ENCODE data around the gene PIN1. TPM values are rescaled to one million over a fixed set of nuclear protein-coding genes. Genes with fewer than 3 reads are reported as not detected.
A peak's percentile ranks its signal among the peaks of the same experiment; 100 is the strongest.
"Not testable (repeated sequence)": the region's sequence is repeated elsewhere in the genome, so short reads cannot be mapped to it uniquely, and the experiment has no call there.

Gene PIN1
- total RNA-seq, 1 donor from 2014 or later, result 109 TPM

DNA sequence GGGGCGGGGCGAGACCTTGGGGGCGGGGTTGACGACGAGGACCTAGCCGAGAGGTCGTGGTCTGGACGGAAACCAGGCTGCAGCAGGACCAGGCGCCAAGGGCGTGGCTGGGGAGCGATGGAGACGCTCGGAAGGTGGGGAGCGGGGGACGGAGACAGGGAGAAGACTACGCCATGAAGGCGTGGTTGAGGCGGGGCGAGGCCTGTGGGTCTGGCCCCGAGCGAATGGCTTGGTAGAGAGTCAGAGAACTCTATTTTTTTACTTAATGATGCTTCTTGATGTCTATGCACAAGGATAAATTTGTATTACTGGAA, 15.6 kb upstream of the PIN1 start:
- Mint-ChIP-seq H3K27me3 (ENCODE audit: low read depth, unreplicated experiment) (no peaks in the 10 kb centered on the region), H3K9me3 (ENCODE audit: unreplicated experiment) (no peaks in the 10 kb centered on the region), H3K4me3 (ENCODE audit: unreplicated experiment) (peak overlapping the region; percentile 94), H3K36me3 (ENCODE audit: low read depth, unreplicated experiment) (peaks cover 18% of the 10 kb centered on the region), H3K27ac (ENCODE audit: unreplicated experiment) (peak overlapping the region; percentile 88), H3K4me1 (ENCODE audit: low read depth, unreplicated experiment) (peaks cover 13% of the 10 kb centered on the region)
- FAIRE-seq (no peak), DNase-seq (ENCODE audit: low read depth) (no peak)
- peak overlapping the region; percentile 81 for H2AFZ ChIP-seq (ENCODE audit: low read depth, low read length)
- no peak overlapping the region for H3K27ac ChIP-seq (ENCODE audit: low read depth, low read length)
- H3K4me3 ChIP-seq (ENCODE audit: insufficient read depth, low read depth, low read length), result peak overlapping the region; percentile 48
- peaks cover 8% of the 10 kb centered on the region for H3K4me1 ChIP-seq (ENCODE audit: insufficient read depth, low read length)
- peaks cover 42% of the 10 kb centered on the region for H3K79me2 ChIP-seq (ENCODE audit: insufficient read depth, low read length)
- H4K20me1 ChIP-seq (ENCODE audit: insufficient read depth, low read length), result peaks cover 23% of the 10 kb centered on the region
- no peaks in the 10 kb centered on the region for H3K27me3 ChIP-seq (ENCODE audit: insufficient read depth, low read length)
- H3K9me3 ChIP-seq (ENCODE audit: insufficient read depth, low read depth, low read length), result no peaks in the 10 kb centered on the region
- TF ChIP-seq, protein P1, sequence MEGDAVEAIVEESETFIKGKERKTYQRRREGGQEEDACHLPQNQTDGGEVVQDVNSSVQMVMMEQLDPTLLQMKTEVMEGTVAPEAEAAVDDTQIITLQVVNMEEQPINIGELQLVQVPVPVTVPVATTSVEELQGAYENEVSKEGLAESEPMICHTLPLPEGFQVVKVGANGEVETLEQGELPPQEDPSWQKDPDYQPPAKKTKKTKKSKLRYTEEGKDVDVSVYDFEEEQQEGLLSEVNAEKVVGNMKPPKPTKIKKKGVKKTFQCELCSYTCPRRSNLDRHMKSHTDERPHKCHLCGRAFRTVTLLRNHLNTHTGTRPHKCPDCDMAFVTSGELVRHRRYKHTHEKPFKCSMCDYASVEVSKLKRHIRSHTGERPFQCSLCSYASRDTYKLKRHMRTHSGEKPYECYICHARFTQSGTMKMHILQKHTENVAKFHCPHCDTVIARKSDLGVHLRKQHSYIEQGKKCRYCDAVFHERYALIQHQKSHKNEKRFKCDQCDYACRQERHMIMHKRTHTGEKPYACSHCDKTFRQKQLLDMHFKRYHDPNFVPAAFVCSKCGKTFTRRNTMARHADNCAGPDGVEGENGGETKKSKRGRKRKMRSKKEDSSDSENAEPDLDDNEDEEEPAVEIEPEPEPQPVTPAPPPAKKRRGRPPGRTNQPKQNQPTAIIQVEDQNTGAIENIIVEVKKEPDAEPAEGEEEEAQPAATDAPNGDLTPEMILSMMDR (IDR thresholded peaks at IDR 0.05; ENCODE audit: insufficient read depth, low read depth, low read length), result no peak
- TF ChIP-seq EZH2 (IDR thresholded peaks at IDR 0.05; ENCODE audit: insufficient read depth, low read length), result no peak
- peak overlapping the region; percentile 84 for H3K4me2 ChIP-seq (ENCODE audit: low read length)
- H3K36me3 ChIP-seq (ENCODE audit: insufficient read depth, low read length), result no peaks in the 10 kb centered on the region
- H3K9ac ChIP-seq (ENCODE audit: low read length), result no peak overlapping the region

DNA sequence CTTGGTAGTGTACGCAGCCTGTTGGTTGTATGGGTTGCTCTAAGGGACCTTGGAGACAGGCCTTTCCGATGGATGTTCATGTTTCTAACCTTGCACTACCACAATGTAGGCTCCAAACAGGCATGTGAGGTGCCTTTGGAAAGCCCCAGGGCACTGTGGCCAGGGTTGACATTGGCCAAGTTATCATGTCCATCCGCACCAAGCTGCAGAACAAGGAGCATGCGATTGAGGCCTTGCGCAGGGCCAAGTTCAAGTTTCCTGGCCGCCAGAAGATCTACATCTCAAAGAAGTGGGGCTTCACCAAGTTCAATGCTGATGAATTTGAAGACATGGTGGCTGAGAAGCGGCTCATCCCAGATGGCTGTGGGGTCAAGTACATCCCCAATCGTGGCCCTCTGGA, 15.1 kb upstream of the PIN1 start:
- H3K27me3 ChIP-seq (ENCODE audit: insufficient read depth, low read length); DNase-seq (ENCODE audit: low read depth); FAIRE-seq; H3K27ac ChIP-seq (ENCODE audit: low read depth, low read length); H3K9me3 Mint-ChIP-seq (ENCODE audit: unreplicated experiment); H3K4me1 ChIP-seq (ENCODE audit: insufficient read depth, low read length); H3K9me3 ChIP-seq (ENCODE audit: insufficient read depth, low read depth, low read length); H3K27ac Mint-ChIP-seq (ENCODE audit: unreplicated experiment); H3K4me3 Mint-ChIP-seq (ENCODE audit: unreplicated experiment); H3K27me3 Mint-ChIP-seq (ENCODE audit: low read depth, unreplicated experiment); H3K36me3 ChIP-seq (ENCODE audit: insufficient read depth, low read length); H3K9ac ChIP-seq (ENCODE audit: low read length): not testable (repeated sequence)
- Histone ChIP-seq H2AFZ (ENCODE audit: low read depth, low read length) (peak overlapping the region; percentile 81), H3K4me3 (ENCODE audit: insufficient read depth, low read depth, low read length) (peak overlapping the region; percentile 48), H3K79me2 (ENCODE audit: insufficient read depth, low read length) (peaks cover 37% of the 10 kb centered on the region), H4K20me1 (ENCODE audit: insufficient read depth, low read length) (peaks cover 23% of the 10 kb centered on the region), H3K4me2 (ENCODE audit: low read length) (peak overlapping the region; percentile 84)
- Mint-ChIP-seq H3K36me3 (ENCODE audit: low read depth, unreplicated experiment) (peaks cover 14% of the 10 kb centered on the region), H3K4me1 (ENCODE audit: low read depth, unreplicated experiment) (peaks cover 13% of the 10 kb centered on the region)

- no peak for TF ChIP-seq EZH2 (IDR thresholded peaks at IDR 0.05; ENCODE audit: insufficient read depth, low read length)
- TF ChIP-seq, protein P1 (IDR thresholded peaks at IDR 0.05; ENCODE audit: insufficient read depth, low read depth, low read length), result no peak
- no peaks in the 10 kb centered on the region for H3K36me3 ChIP-seq (ENCODE audit: insufficient read depth, low read length)
- Mint-ChIP-seq H3K27ac (ENCODE audit: unreplicated experiment) (no peak overlapping the region), H3K4me3 (ENCODE audit: unreplicated experiment) (no peak overlapping the region), H3K4me1 (ENCODE audit: low read depth, unreplicated experiment) (peaks cover 10% of the 10 kb centered on the region), H3K27me3 (ENCODE audit: low read depth, unreplicated experiment) (no peaks in the 10 kb centered on the region), H3K36me3 (ENCODE audit: low read depth, unreplicated experiment) (peaks cover 2% of the 10 kb centered on the region), H3K9me3 (ENCODE audit: unreplicated experiment) (no peaks in the 10 kb centered on the region)
- H3K27ac ChIP-seq (ENCODE audit: low read depth, low read length), result no peak overlapping the region
- DNase-seq (ENCODE audit: low read depth) (no peak), FAIRE-seq (no peak)
- H3K9me3 ChIP-seq (ENCODE audit: insufficient read depth, low read depth, low read length), result no peaks in the 10 kb centered on the region
- H2AFZ ChIP-seq (ENCODE audit: low read depth, low read length), result no peak overlapping the region
- H3K9ac ChIP-seq (ENCODE audit: low read length), result no peak overlapping the region
- no peak overlapping the region for H3K4me3 ChIP-seq (ENCODE audit: insufficient read depth, low read depth, low read length)
- H3K27me3 ChIP-seq (ENCODE audit: insufficient read depth, low read length), result no peaks in the 10 kb centered on the region
- H3K4me2 ChIP-seq (ENCODE audit: low read length), result no peak overlapping the region
- peaks cover 32% of the 10 kb centered on the region for H3K79me2 ChIP-seq (ENCODE audit: insufficient read depth, low read length)
- H3K4me1 ChIP-seq (ENCODE audit: insufficient read depth, low read length), result peaks cover 9% of the 10 kb centered on the region
- H4K20me1 ChIP-seq (ENCODE audit: insufficient read depth, low read length), result peaks cover 18% of the 10 kb centered on the region
Observed at GRCh38 chr19:9823816-9824215, 11.3 kb upstream of the PIN1 start.
